Measurements from ENCODE around the gene TFF3.

GRCh38 chr21:42309753-42310213 is 5.4 kb downstream of the TFF3 start:
- TF ChIP-seq, protein P1, sequence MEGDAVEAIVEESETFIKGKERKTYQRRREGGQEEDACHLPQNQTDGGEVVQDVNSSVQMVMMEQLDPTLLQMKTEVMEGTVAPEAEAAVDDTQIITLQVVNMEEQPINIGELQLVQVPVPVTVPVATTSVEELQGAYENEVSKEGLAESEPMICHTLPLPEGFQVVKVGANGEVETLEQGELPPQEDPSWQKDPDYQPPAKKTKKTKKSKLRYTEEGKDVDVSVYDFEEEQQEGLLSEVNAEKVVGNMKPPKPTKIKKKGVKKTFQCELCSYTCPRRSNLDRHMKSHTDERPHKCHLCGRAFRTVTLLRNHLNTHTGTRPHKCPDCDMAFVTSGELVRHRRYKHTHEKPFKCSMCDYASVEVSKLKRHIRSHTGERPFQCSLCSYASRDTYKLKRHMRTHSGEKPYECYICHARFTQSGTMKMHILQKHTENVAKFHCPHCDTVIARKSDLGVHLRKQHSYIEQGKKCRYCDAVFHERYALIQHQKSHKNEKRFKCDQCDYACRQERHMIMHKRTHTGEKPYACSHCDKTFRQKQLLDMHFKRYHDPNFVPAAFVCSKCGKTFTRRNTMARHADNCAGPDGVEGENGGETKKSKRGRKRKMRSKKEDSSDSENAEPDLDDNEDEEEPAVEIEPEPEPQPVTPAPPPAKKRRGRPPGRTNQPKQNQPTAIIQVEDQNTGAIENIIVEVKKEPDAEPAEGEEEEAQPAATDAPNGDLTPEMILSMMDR (IDR thresholded peaks at IDR 0.05): no peak
- no peak for TF ChIP-seq POLR2A (IDR thresholded peaks at IDR 0.05)

Measured in lower leg skin (tissue), 3 donors.